ENCODE data around the gene CSTPP1. TPM values are rescaled to one million over a fixed set of nuclear protein-coding genes. Genes with fewer than 3 reads are reported as not detected.

Gene CSTPP1
- total and polyA plus RNA-seq, 2 donors (not counting 1 experiment from before 2014, with no cell fraction given) = 15.5 to 34.1 TPM

- Histone ChIP-seq H3K4me2 (ENCODE audit: extremely low read depth, insufficient read depth, low read length) (peak overlapping the region; percentile 37), H3K36me3 (ENCODE audit: control insufficient read depth, insufficient read depth, low read length) (no peaks in the 10 kb centered on the region), H2AFZ (ENCODE audit: low read length) (peak overlapping the region; percentile 8), H3K79me2 (ENCODE audit: control insufficient read depth, insufficient read depth, low read length) (no peaks in the 10 kb centered on the region), H3K9me3 (ENCODE audit: control insufficient read depth, insufficient read depth, low read depth, low read length) (no peaks in the 10 kb centered on the region), H4K20me1 (ENCODE audit: control insufficient read depth, extremely low read depth, insufficient read depth, low read length) (no peaks in the 10 kb centered on the region), H3K4me1 (ENCODE audit: control insufficient read depth, extremely low read depth, insufficient read depth, low read length) (no peaks in the 10 kb centered on the region), H3K27ac (ENCODE audit: insufficient read depth, low read length) (no peak overlapping the region), H3K4me3 (replicated peaks in 1 of 4; ENCODE audit: control extremely low read depth in 1 of 4, insufficient read depth in 1 of 4, low read depth in 3 of 4, low read length in 4 of 4) (no peak overlapping the region), H3K27me3 (ENCODE audit: control insufficient read depth, insufficient read depth, low read length) (no peaks in the 10 kb centered on the region), H3K9ac (ENCODE audit: insufficient read depth, low read length) (no peak overlapping the region)
- no peak for TF ChIP-seq EZH2 (IDR thresholded peaks at IDR 0.05; ENCODE audit: low read length, missing control alignments)
- no peak for TF ChIP-seq CTCF (conservative IDR thresholded peaks at IDR 0.05 in 1 of 2, IDR thresholded peaks at IDR 0.05 in 1 of 2; ENCODE audit: low read depth in 1 of 2, low read length in 2 of 2)
- peak in 1 of 2 donors; percentile 41 for DNase-seq (ENCODE audit: low read depth in 2 of 2)
Measured at GRCh38 chr11:46906609-46907041, 29.9 kb upstream of the CSTPP1 start.

GRCh38 chr11:46907606-46908005 lies 29.0 kb upstream of the CSTPP1 start:
- Histone ChIP-seq H3K4me1 (ENCODE audit: control insufficient read depth, extremely low read depth, insufficient read depth, low read length) (peaks cover under 1% of the 10 kb centered on the region), H3K79me2 (ENCODE audit: control insufficient read depth, insufficient read depth, low read length) (no peaks in the 10 kb centered on the region), H3K27ac (ENCODE audit: insufficient read depth, low read length) (no peak overlapping the region), H3K9me3 (ENCODE audit: control insufficient read depth, insufficient read depth, low read depth, low read length) (no peaks in the 10 kb centered on the region), H3K36me3 (ENCODE audit: control insufficient read depth, insufficient read depth, low read length) (no peaks in the 10 kb centered on the region), H3K4me3 (replicated peaks in 1 of 4; ENCODE audit: control extremely low read depth in 1 of 4, insufficient read depth in 1 of 4, low read depth in 3 of 4, low read length in 4 of 4) (no peak overlapping the region), H3K4me2 (ENCODE audit: extremely low read depth, insufficient read depth, low read length) (no peak overlapping the region), H3K27me3 (ENCODE audit: control insufficient read depth, insufficient read depth, low read length) (no peaks in the 10 kb centered on the region), H4K20me1 (ENCODE audit: control insufficient read depth, extremely low read depth, insufficient read depth, low read length) (no peaks in the 10 kb centered on the region), H3K9ac (ENCODE audit: insufficient read depth, low read length) (no peak overlapping the region), H2AFZ (ENCODE audit: low read length) (no peak overlapping the region)
- no peak for DNase-seq (ENCODE audit: low read depth in 2 of 2)
- TF ChIP-seq EZH2 (IDR thresholded peaks at IDR 0.05; ENCODE audit: low read length, missing control alignments) (no peak), CTCF (conservative IDR thresholded peaks at IDR 0.05 in 1 of 2, IDR thresholded peaks at IDR 0.05 in 1 of 2; ENCODE audit: low read depth in 1 of 2, low read length in 2 of 2) (no peak)

GRCh38 chr11:46912526-46913150 lies 23.9 kb upstream of the CSTPP1 start:
- TF ChIP-seq CTCF (conservative IDR thresholded peaks at IDR 0.05 in 1 of 2, IDR thresholded peaks at IDR 0.05 in 1 of 2; ENCODE audit: low read depth in 1 of 2, low read length in 2 of 2) = no peak
- TF ChIP-seq EZH2 (IDR thresholded peaks at IDR 0.05; ENCODE audit: low read length, missing control alignments) = no peak
- Histone ChIP-seq H3K36me3 (ENCODE audit: control insufficient read depth, insufficient read depth, low read length) (no peaks in the 10 kb centered on the region), H3K79me2 (ENCODE audit: control insufficient read depth, insufficient read depth, low read length) (no peaks in the 10 kb centered on the region), H3K4me1 (ENCODE audit: control insufficient read depth, extremely low read depth, insufficient read depth, low read length) (peaks cover 10% of the 10 kb centered on the region), H3K9ac (ENCODE audit: insufficient read depth, low read length) (no peak overlapping the region), H3K4me2 (ENCODE audit: extremely low read depth, insufficient read depth, low read length) (peak overlapping the region; percentile 40), H4K20me1 (ENCODE audit: control insufficient read depth, extremely low read depth, insufficient read depth, low read length) (no peaks in the 10 kb centered on the region), H2AFZ (ENCODE audit: low read length) (no peak overlapping the region), H3K4me3 (replicated peaks in 1 of 4; ENCODE audit: control extremely low read depth in 1 of 4, insufficient read depth in 1 of 4, low read depth in 3 of 4, low read length in 4 of 4) (no peak overlapping the region), H3K27me3 (ENCODE audit: control insufficient read depth, insufficient read depth, low read length) (no peaks in the 10 kb centered on the region), H3K9me3 (ENCODE audit: control insufficient read depth, insufficient read depth, low read depth, low read length) (no peaks in the 10 kb centered on the region), H3K27ac (ENCODE audit: insufficient read depth, low read length) (no peak overlapping the region)
- DNase-seq (ENCODE audit: low read depth in 2 of 2) = peak in 1 of 2 donors; percentile 22
